Mucosa of stomach (tissue), 1 donor: ENCODE measurements around the gene ARHGAP15.

Source experiments
- H3K27me3 ChIP-seq: one replicate; pipeline ENCODE4 v1.7.0; 2013; ENCODE audit warnings: mild to moderate bottlenecking, low read length; ENCODE audit not compliant: control insufficient read depth, insufficient read depth
- H3K36me3 ChIP-seq: one replicate; pipeline ENCODE4 v1.7.0; 2013; ENCODE audit warnings: low read length; ENCODE audit not compliant: control insufficient read depth, insufficient read depth
- H3K4me1 ChIP-seq: one replicate; pipeline ENCODE4 v1.7.0; 2013; ENCODE audit warnings: mild to moderate bottlenecking, low read length; ENCODE audit not compliant: control insufficient read depth, insufficient read depth
- H3K4me3 ChIP-seq: one replicate; pipeline ENCODE4 v1.7.0; 2013; ENCODE audit warnings: low read length
- H3K9ac ChIP-seq: one replicate; pipeline ENCODE4 v1.7.0; 2013; ENCODE audit warnings: mild to moderate bottlenecking, low read length, moderate library complexity
- H3K9me3 ChIP-seq: one replicate; pipeline ENCODE4 v1.7.0; 2013; ENCODE audit warnings: mild to moderate bottlenecking, low read length, moderate library complexity; ENCODE audit not compliant: control insufficient read depth
- donor health status: Pancreatic carcinoma.

ARHGAP15 gene

DNA sequence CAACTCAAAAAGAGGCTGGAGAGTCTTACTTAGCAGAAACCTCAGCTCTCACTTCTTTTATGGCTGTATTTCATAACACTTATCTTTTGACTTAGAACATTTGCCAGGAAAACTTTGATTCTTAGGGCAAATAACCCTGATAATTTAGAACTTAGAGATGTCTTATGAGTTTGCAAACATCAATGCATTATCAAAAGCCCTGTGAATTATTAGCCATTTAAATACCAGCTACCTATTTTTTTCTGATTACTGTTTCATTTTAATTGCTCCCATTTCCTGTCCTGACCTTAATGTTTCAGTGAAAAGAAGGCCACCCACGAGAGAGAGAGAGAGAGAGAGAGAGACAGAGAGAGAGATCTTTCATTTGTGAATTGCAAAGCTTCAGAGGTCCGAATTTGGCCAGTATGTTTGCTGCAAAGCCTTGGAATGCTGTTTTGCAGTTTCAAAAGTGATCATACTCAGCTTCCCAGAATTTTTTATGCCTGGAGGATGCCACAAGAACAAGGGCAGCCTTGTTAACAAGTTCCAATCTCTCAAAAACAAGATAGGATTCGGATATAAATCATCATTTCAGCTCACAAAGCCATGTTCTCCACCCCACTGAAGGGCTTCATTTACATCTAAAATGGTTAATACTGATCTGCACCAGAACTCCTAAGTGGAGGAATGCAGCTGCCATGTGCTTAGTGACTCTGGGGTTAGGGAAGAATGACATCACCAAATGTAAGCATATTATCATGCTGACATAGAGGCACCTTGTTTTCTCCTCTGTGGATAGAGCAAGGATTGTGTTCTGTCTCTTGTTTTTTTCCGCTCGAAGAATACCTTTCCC lies 478.2 kb downstream of the ARHGAP15 start:
- Histone ChIP-seq H3K9me3 (no peaks in the 10 kb centered on the region), H3K4me3 (no peak overlapping the region), H3K36me3 (no peaks in the 10 kb centered on the region), H3K9ac (no peak overlapping the region), H3K27me3 (no peaks in the 10 kb centered on the region), H3K4me1 (no peaks in the 10 kb centered on the region)

DNA sequence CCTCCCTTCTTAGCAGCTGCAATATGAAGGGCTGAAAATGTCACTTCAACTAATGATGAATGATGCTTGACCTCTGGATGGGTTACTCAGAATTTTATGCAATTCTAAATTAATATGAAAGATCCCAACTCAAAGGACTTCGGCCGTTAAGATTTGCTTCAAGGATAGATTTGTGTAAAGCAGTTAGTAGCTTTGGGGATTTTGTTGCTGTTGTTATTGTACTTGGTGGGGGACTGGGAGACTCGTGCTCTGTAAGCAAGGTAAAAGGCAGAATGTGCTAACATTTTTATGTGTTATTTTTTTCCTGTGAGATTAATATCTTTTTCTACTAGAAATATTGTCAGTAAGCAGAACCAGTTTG lies 478.8 kb downstream of the ARHGAP15 start:
- H3K9ac ChIP-seq = no peak overlapping the region
- no peaks in the 10 kb centered on the region for H3K9me3 ChIP-seq

DNA sequence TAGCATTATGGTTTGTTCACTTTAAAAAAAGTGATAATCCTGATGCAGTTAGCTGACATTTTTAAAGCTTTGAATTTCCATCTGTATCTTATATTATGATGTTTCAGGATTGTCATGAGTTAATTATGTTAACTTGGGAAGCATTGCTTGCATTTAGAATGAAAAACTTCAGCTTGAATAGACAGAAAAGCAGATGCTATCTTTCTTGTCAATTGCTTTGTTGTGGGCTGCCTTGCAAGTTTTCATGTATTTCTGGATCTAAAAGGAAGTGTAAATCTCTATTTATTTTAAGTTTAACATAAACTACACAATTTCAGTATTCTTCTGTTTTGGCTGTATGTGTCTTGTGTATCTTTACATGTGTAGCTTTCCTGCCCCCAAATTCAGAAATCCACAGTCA lies 479.5 kb downstream of the ARHGAP15 start:
- Histone ChIP-seq H3K9ac (no peak overlapping the region), H3K36me3 (no peaks in the 10 kb centered on the region), H3K4me3 (no peak overlapping the region), H3K4me1 (no peaks in the 10 kb centered on the region), H3K27me3 (no peaks in the 10 kb centered on the region), H3K9me3 (no peaks in the 10 kb centered on the region)

More for the DNA sequence above, 478.8 kb downstream of the ARHGAP15 start:
- Histone ChIP-seq H3K36me3 (no peaks in the 10 kb centered on the region), H3K4me1 (no peaks in the 10 kb centered on the region), H3K27me3 (no peaks in the 10 kb centered on the region), H3K4me3 (no peak overlapping the region)

DNA sequence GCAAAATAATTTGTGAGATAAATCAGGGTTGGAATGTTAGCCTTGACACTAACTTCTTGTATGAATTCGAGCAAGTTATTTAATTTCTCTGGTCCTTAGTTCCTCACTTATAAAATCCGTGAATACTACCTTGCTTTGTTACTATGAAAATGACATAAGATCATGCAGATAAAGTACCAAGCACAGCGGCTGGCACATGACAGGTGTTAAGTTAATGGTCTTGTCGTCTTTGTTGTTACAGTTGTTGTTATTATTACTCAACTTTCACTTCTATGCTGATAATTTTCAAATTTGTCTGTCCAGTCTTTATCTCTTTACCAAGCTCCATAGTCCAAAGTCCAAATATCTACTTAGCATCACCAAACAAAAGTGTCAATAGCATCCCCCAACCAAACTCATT lies 482.1 kb downstream of the ARHGAP15 start:
- Histone ChIP-seq H3K4me3 (no peak overlapping the region), H3K9ac (no peak overlapping the region), H3K27me3 (no peaks in the 10 kb centered on the region), H3K36me3 (no peaks in the 10 kb centered on the region), H3K9me3 (no peaks in the 10 kb centered on the region), H3K4me1 (no peaks in the 10 kb centered on the region)

DNA sequence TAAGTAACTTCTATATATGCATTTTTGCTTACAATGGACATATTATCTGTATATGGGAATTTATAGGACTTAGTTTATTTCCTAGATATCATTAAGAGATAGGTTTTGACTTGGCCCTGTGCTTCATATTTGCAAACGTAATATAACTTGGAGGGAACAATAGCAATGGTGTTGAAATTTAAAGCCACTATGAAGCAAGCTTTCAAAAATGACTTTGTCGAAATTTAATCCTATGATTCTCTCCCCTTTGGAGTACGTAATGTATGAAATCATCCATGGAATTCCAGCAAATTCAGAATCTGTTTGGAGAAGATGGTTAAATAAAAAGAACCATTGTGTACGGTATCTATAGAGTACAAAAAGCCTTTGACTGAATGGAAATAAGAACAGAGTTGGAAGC lies 486.3 kb downstream of the ARHGAP15 start:
- no peaks in the 10 kb centered on the region for H3K9me3 ChIP-seq
- no peaks in the 10 kb centered on the region for H3K27me3 ChIP-seq
- no peaks in the 10 kb centered on the region for H3K36me3 ChIP-seq
- H3K4me1 ChIP-seq = no peaks in the 10 kb centered on the region
- no peak overlapping the region for H3K4me3 ChIP-seq
- H3K9ac ChIP-seq = no peak overlapping the region

DNA sequence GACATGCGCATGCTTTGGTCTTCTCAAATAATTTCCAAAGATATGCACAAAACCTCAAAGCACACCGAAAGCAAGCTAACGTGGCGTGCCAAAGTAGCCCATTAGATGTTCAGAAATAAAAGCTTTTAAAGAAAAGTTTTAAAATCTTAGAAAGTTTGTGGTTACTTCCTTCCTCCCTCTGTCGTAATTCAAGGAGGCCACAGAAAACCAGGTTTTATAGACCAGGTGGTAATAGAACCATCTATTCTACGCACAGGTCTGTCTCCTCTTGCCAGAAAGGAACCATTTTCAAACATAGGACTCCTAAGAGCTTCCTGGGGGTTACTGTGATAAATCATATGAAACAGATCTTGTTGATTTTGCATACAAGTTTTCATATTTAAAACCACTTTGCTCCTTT lies 487.2 kb downstream of the ARHGAP15 start:
- Histone ChIP-seq H3K36me3 (no peaks in the 10 kb centered on the region), H3K9ac (no peak overlapping the region), H3K4me1 (no peaks in the 10 kb centered on the region), H3K4me3 (no peak overlapping the region), H3K9me3 (no peaks in the 10 kb centered on the region), H3K27me3 (no peaks in the 10 kb centered on the region)

DNA sequence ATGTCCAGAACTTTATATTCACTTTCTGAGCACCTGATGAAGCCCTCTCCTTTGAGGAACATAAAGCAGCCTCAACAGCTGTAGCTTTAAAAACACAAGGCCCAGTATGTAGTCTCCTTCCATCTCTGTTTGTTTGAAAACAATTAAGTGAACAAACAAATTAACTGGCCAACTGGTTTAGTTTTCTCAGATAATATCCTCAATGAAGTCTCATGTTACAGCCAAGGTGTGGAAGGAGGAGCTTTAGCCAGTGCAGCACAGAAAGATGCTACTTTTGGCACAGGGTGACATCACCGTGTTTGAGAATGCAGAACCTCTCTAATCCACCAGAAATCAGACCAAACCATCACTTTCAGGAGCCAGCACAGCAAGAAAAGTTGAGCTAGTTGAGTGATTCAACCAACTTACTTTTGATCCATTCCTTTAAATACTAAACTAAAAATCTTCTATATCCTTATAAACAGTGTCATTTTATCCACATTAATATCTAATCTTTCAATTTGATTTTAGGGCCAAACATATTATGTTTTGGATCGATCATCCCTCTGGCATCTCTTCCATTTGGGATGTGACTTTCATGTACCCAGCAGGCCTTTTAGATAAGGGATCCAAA lies 488.7 kb downstream of the ARHGAP15 start:
- no peak overlapping the region for H3K4me3 ChIP-seq
- H3K9ac ChIP-seq = no peak overlapping the region
- no peaks in the 10 kb centered on the region for H3K4me1 ChIP-seq

DNA sequence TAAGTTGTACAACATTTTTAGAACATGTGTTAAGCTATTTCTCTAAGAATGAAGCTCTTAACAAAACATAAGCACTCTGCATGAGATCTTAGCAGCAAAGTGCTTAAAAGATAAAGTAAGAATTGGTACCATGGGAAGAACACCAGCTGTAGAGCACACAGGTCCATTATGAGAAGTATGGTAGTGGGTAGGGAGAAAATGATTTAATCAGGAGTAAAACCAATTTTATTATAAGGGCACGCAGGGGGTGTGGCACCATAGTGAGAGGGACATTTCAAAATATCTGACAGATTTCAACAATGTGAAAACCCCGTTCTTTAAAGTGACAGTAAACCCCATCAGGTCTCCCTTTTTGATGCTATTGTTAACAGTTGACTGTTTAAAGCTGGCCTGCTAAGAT lies 492.9 kb downstream of the ARHGAP15 start:
- Histone ChIP-seq H3K4me1 (no peaks in the 10 kb centered on the region), H3K4me3 (no peak overlapping the region), H3K9ac (no peak overlapping the region), H3K36me3 (no peaks in the 10 kb centered on the region), H3K27me3 (no peaks in the 10 kb centered on the region), H3K9me3 (no peaks in the 10 kb centered on the region)

More for the DNA sequence above, 488.7 kb downstream of the ARHGAP15 start:
- Histone ChIP-seq H3K36me3 (no peaks in the 10 kb centered on the region), H3K9me3 (no peaks in the 10 kb centered on the region), H3K27me3 (no peaks in the 10 kb centered on the region)

DNA sequence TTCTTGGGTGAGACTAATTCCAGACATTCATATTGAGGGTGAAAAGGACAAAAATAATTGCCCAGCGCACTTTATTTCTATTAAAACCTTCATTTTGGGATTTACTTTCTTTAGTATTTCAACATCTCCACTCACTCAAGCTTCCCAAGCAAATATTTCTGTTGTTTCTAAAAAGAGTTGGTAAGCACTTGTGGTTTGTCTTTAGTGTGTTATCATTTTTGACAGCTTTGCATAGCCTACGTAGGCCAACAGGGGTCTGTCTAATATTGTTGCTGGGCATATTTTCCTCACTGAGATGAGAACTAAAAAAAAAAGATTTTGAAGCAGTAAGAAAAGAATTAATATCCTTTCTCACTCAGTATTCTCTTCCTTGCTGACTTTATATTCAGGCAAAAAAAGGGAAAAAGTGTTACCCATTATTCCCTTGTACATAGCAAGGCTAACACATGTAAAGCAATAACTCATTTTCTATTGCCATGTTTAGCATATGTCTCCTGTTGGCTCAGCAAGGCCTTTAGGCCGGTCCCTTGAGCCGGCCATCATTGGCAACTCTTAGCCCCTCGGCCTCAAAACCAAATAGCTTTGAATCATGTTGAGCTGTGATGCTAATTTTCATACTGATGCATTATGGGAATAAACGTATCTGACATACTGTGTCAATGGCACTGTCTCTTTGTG lies 494.2 kb downstream of the ARHGAP15 start:
- Histone ChIP-seq H3K9me3 (no peaks in the 10 kb centered on the region), H3K4me3 (no peak overlapping the region), H3K27me3 (no peaks in the 10 kb centered on the region), H3K36me3 (no peaks in the 10 kb centered on the region), H3K4me1 (no peaks in the 10 kb centered on the region), H3K9ac (no peak overlapping the region)

DNA sequence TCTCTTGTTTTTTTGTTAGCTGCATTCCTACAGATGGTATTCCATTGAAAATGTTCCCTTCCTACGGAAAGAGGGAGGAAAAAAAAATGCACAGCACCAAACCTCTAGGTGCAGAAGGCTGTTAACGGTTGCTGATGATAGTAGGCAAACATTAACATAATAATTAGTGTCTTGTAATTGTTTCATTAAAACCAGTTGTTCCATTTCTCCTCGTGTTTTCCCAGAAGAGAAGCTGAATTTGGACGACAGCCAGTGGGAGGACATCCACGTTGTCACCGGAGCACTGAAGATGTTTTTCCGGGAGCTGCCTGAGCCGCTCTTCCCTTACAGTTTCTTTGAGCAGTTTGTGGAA lies 494.7 kb downstream of the ARHGAP15 start:
- no peaks in the 10 kb centered on the region for H3K36me3 ChIP-seq
- no peaks in the 10 kb centered on the region for H3K4me1 ChIP-seq
- H3K4me3 ChIP-seq = no peak overlapping the region
- no peak overlapping the region for H3K9ac ChIP-seq
- no peaks in the 10 kb centered on the region for H3K27me3 ChIP-seq
- no peaks in the 10 kb centered on the region for H3K9me3 ChIP-seq

DNA sequence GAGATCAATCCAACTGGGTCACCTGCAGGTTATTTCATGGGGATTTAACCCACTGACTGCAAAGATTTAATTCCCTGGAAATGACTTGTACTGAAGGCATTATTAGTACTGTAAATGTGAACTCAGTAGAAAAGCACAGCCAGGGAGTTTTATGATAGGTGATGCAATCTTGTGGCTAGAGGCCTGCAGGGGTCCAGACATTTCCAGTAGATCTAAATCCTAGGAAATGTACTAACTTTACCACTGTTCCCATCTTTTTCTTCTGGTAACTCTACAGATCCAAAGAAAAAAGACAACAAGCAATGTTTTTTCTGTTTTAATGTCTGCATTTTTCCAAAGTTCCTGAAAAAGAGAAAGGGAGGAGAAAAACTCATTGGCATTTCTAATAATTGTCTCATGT lies 500.1 kb downstream of the ARHGAP15 start:
- H3K9me3 ChIP-seq = no peaks in the 10 kb centered on the region
- H3K4me1 ChIP-seq = no peaks in the 10 kb centered on the region
- H3K36me3 ChIP-seq = no peaks in the 10 kb centered on the region
- no peak overlapping the region for H3K9ac ChIP-seq
- H3K4me3 ChIP-seq = no peak overlapping the region
- no peaks in the 10 kb centered on the region for H3K27me3 ChIP-seq

DNA sequence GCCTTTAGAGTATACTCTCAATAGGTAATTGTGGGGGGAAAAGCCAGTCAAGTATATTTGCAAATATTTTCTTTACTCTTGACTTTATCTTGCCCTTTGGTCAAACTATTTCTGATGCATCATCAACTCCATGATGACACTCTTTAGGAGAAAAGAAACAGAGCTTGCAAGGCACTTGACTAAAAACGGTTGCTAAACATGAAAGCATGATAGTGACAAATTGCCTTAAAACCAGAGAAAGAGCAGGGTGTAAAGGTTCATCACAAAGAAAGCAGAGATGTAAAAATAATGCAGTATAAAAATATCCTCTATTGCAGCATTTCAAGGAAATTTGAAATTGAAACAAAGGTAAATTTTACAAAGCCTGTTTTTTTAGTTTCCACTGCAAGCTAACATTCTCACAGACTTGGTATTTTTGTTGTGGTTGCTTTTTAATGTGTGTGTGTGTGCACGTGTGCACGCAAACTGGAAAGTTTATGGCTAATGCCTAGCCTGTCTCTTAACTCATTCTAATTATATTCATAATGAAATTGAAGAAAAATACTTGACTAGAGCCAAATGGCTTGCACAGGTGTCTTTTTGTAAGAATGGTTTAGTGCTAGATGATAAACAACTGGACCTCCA lies 503.6 kb downstream of the ARHGAP15 start:
- H3K9me3 ChIP-seq = no peaks in the 10 kb centered on the region
- H3K36me3 ChIP-seq = no peaks in the 10 kb centered on the region
- H3K4me1 ChIP-seq = no peaks in the 10 kb centered on the region
- no peak overlapping the region for H3K4me3 ChIP-seq
- H3K9ac ChIP-seq = no peak overlapping the region
- H3K27me3 ChIP-seq = no peaks in the 10 kb centered on the region
